HG03175 (cell line): ENCODE measurements around the gene PIWIL4.

Source experiments
- ATAC-seq: cut with Tn5 transposase; IDR thresholded peaks from one replicate; pipeline ENCODE4 v1.9.1; 2021; ENCODE audit warnings: mild to moderate bottlenecking, moderate library complexity; ENCODE audit not compliant: unreplicated experiment

Gene PIWIL4

GRCh38 chr11:94658888-94659287 lies 91.7 kb downstream of the PIWIL4 start:
- no peak for ATAC-seq

- no peak for ATAC-seq
Measured at GRCh38 chr11:94661444-94661843, 94.3 kb downstream of the PIWIL4 start.

GRCh38 chr11:94662065-94662779 lies 95.1 kb downstream of the PIWIL4 start:
- ATAC-seq: no peak

- ATAC-seq: no peak
Measured at GRCh38 chr11:94662846-94663390, 95.8 kb downstream of the PIWIL4 start.

DNA sequence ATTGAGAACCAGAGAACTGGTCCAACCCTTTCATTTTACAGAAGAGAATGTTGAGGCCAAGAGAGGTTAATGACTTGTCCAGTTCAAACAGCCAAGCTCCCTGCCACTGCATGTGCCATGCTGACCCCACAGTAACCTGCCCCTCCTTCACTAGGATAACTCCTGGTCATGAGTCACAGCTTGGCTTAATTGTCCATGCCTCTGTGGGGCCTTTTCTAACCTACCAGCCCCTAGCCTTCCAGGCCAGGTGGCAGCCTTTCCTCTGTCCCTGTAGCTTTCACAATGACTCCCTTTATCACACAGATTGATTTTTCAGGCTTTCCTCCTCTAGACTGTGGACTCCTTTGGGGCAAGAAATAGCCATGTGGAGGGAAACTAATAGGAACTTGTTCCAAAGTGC lies 97.2 kb downstream of the PIWIL4 start:
- ATAC-seq: no peak

DNA sequence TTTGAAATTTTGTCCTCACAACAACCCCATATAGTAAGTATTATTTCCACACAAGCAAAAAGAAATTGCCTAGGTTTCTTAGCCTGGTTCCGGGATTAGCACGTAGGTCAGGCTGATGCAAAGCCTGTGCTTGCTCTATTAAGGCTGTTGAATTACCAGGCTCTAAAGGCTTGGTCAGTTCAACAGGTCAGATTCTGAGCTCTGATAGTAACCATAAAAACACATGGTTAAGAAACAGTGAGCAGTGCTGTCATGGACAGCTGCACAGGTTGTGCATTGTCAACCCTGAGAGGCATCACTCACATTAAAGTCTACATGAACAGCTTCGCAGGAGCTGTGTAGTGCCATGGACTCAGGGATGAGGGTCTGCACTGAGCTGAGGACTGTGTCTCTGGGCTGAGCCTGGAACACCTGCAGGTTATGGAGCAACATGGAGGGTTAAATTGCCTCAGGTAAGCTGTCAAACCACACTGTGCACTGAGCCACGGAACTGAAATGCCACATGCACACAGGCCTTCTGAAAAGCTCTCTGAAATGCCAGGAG lies 98.0 kb downstream of the PIWIL4 start:
- peak; percentile 38 for ATAC-seq

GRCh38 chr11:94666792-94667721 lies 99.9 kb downstream of the PIWIL4 start:
- ATAC-seq: no peak

- ATAC-seq: no peak
Measured at GRCh38 chr11:94668212-94668793, 101.1 kb downstream of the PIWIL4 start.

DNA sequence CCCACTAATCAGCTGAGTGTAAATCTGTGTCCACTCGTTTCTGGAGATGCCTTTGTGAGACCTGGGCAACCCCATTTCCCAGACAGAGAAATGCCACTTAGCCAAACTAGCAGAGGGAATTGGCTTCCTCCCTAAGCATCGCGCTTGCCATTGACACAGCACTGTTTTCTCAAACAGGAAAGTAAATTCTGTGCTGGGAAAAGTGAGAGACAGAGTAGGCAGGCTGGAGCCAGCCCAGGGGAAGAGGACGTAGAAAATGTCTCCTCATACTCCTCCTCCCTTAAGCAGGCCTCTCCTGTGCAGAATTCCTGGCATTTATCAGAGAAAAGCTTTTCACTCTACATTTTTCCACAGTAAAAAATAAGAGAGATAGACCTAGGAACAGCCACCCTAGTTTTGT lies 101.9 kb downstream of the PIWIL4 start:
- no peak for ATAC-seq
